C1 segment of cervical spinal cord (tissue), 14 donors: Measurements from ENCODE around the gene AQP7.

Experiments
- DNase-seq, 14 donors: peaks; one replicate each; lab custom pipeline; 2025; lab: John Stamatoyannopoulos, UW

The AQP7 gene

DNA sequence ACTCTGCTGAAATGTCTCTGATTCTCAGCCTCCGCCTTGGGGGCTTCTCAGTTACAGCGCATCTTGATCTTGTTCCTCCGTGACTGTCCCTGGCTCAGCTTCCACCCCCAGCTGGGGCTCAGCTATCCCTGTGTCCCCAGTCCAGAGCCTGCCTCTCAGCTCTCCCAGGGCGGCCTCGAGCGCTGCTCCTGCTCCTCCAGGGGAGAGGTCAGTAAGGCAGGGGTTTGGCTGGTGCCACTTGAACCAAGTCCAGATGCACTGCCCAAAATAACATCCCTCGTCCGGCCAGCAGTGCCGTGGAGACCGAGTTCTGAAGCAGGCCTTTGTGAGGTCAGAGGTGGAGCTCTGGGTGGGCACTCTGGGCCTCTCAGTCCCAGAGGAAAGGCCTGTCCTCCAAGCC, at the start of gene AQP7:
Gene AQP7 (minus strand): TSS at position 198 of the 400 bp plus-strand sequence. CDS start 1,306 bp downstream, outside the sequence.
- DNase-seq = peak in 1 of 14 donors; percentile 22

DNA sequence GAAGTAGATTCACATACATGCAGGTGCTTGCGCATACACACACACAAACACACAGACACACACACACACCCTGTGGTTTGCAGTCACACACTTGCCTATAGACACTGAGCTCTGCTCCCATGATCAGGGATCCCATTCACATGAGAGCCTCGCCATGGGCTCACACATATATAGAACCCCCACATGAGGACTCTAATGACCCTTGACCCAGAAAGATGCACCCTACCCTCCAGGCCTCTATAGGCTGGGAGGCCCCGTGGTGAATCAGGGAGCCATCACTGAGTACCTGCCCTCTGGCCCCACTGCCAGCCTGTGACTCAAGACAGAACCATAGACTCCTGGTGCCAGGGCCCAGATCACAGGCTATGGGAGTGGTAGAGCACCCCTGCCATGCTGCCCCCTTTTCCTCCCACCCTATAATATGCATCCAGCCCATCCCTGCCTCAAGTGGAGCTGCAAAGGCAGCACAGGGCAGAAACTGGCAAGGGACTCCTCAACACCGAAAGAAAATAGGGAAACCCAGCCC, 48.3 kb upstream of the AQP7 start:
- DNase-seq = no peak

DNA sequence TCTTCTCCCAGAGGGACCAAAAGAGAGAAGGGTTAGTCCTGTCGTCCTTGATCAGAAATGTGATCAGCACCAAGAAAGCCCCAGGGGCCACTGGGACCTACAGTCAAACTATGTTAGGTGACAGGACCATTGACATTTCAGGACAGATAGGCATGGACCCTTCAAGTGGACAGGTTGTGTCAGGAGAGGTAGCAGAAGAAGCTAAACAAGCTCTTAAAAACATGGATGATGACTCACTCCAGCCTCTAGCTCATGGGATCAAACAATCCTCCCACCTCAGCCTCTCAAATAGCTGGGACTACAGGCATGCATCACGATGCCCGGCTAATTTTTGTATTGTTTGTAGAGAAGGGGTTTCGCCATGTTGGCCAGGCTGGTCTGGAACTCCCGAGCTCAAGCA, 47.3 kb upstream of the AQP7 start:
- DNase-seq = no peak

DNA sequence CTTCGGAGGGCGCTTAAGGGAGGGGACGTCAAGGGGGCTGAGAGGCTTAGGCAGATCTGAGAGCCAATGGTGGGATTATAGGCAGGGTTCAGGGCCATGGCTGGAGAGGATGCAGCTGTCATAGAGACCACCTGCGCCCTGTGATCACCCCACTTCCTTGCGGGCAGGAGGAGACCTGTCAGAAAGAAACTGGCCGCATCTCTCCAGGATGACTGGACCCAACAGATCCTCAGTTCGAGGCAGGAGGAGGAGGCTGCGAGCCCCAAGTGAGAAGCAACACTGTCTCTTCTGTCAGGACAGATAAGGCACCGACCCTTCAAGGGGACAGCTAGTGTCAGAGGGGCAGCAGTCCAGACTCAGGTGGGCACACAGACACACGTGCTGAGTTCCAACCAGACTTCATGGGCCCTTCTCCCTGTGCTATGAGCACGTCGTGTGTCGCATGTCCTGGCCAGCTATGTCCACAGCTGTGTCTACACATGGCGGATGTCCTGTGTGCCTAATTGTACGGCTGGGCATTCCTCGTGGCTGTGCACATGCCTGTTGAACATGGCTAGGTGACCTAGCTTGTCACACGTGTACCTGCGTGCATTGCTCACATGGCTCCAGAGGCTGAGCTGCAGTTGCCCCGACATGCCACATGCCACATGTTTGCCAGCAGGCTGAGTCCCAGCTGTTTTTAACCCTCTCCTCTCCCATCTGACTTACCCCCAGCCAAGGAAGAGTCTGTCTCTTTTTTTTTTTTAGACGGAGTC, 45.6 kb upstream of the AQP7 start:
- DNase-seq = no peak

DNA sequence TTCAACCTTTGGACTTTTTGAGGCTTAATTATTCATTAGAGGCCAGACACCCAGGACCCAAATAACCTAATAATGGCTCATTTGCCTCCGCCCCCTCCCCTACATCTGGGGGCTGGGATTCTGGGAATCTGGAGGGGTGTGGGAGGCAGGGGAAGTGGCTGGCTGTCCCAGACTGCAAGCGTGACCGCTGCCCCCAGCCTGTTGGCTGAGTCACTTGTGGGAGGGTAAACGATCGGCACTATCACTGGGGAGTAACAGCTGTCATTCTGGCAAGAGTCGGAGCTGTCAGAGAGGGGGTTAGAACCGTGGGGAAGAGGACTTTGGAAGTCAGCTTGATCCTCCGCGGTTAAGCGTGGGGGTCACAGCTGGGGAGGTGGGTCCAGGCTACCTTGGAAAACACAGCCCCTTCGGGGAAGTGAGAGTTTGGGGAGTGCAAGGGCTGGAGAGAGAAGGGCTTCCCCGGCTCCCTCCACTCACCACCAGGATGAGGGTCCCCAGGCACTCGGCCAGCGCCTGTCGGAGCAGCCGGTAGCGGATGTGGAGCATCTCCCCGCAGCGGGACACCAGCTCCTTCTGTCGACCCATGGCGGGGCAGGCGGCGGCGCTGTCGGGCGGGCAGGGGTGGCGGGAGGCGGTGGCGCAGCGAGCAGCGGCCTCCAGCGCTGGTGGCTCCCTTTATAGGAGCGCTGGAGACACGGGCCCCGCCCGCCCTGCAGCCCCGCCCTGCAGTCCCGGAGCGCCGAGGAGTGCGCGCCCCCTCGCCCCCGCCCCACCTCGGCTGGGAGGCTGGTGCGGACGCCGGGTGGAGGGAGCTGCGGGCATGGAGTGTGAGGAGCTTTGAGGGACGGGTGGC, 44.8 kb upstream of the AQP7 start, which contains the start of gene AQP3:
Gene AQP3 (minus strand): TSS at position 648 of the 853 bp plus-strand sequence. CDS start 63 bp downstream, at position 585.
- peak in 6 of 14 donors; percentile 6 to 38 (median 20) for DNase-seq

DNA sequence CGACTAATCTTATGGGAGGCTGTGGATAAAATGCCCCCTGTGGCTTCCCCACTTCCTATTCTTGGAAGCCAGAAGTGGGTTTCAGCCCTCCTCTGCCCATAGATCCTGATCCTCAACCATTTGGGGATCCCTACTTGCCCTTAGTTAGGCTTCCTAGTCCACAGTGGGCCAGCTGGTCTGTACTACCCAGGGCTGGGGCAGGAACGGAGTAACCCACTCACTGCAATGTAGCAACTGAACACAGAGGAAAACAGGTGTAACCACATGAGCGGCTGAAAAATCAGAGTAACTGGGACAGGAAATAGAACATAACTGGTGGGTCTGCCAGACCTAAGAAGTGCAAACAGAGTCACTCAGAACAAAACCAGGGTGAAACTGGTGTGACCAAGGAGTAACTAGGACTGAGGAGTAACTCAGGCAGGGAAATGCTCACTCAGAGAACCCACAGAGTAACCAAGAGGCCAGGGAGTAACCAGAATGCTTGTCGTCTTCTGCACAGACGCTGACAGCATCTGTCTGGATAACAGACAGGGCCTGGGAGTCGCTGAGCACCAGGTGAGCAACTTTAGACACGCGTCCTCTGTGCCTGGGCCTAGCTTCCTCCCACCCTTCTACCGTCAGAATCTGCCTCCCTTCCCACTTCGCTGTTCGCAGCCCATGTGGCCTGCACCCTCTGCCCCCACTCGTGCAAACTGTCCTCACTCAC, 44.0 kb upstream of the AQP7 start:
- DNase-seq = peak in 1 of 14 donors; percentile 21

DNA sequence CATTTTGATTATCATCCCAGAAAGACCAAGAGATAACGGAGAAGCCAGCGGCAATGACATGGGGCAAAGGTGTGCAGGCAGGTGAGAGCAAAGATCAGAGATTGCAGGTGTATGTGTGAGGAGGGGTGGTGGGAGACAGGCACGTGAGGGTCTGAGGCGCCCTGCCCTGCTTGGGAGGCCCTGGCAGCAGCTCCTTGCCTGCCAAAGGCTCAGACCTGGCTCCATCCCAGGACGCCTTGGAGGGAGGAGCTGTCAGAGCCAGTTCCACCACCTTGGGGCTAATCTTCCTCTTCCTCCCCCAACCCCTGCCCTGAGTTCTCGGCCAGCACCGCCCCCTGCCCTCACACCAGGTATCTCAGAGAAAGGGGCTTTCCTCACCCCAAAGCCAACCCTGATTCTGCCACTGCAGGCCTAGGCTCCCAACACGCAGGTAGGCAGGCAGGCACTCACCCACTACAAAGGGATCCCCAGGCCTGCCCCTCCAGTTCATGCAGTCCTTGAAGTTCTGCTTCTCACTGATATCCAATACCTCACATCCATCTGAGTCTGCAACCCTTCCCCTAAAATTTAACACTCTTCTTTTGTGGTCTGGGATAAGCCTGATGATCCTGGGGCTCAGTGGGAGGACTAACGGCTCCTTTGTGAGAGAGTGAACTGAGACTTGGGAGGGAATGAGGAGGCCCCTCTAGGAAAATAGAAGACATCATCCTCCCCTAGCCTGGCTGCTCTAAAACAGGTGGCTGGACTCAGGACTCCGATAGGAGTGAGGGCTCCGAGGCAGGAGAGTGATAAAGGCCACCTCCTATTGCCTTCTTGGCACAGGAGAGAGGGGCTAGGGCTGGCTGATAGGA, 43.2 kb upstream of the AQP7 start:
- DNase-seq = no peak

DNA sequence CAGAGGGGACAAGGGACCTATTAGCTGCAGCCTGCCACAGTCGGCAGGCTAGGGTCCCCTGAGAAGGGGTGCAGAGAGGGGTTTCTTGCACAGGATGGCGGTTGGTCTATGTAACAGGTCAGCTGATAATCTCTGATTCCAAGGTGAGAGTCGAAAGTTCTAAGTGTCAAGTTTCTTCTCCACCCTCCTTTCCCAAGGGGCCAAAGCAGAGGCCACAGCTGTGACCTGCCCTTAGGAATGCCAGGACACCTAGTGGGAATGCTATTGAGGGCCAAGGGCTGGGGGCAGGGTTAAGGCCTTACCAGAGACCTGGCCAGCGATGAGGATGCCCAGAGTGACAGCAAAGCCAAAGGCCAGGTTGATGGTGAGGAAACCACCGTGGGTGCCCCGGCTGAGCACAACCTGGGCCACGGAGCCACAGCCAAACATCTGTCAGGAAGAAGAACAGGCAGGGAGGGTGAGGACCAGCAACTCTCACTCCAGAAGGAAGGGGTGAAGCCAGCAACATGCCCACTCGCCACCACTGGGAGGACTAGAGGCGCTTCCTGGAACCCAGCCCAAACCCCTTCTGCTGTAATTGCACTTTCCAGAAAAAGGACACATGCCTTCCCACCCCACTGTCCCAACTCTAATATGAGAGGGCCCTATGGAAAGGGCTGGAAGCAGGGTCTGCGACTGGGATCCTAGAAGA, 41.2 kb upstream of the AQP7 start:
- no peak for DNase-seq

DNA sequence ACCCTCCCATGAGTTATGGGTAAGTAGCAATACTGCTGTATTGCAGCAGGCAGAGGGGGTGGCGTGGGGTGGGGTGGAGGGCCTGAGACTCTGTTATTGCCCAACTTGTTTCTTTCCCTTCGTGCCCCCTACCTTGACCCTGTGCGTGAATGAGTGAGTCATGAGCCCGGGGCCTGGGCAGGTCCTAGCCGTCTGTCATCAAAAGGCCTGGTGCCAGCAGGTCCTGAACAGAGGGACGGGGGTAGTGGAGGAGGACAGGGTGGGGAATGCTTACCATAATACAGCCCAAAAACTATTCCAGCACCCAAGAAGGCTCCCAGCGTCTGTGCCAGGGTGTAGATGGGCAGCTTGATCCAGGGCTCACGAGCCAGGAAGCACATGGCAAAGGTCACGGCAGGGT, 40.7 kb upstream of the AQP7 start:
- no peak for DNase-seq

DNA sequence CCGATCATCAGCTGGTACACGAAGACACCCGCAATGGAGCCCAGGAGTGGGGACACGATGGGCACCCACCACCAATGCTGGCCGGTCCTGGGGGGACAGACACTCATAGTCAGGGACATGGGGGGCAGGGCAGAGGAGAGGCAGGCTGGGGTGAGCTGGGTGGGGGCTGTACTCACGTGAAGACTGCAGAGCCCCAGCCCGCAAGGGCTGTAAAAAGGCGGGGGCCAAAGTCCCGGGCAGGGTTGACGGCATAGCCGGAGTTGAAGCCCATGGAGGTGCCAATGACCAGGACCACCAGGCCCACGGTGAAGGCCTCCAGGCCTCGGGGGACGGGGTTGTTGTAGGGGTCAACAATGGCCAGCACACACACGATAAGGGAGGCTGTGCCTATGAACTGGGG, 39.8 kb upstream of the AQP7 start:
- no peak for DNase-seq

DNA sequence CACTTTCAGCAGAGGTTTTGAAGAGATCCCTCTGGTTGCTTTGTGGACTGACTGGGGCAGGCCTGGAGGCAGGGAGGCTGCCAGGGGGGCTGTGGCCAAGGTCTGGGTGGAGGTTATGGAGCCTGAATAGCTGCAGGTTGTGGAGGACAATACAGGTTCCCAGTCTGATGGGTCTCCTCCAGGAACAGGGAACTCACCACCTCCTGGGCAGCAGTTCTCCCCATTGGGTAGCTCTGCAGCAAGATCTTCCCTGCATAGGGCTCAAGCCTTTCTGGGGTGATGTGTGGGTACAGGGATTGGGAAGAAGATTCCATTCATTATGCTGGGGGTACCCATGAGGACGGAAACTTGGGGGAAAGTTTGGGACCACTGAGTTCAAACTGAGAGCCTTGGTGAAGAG, 38.2 kb upstream of the AQP7 start:
- DNase-seq = no peak

DNA sequence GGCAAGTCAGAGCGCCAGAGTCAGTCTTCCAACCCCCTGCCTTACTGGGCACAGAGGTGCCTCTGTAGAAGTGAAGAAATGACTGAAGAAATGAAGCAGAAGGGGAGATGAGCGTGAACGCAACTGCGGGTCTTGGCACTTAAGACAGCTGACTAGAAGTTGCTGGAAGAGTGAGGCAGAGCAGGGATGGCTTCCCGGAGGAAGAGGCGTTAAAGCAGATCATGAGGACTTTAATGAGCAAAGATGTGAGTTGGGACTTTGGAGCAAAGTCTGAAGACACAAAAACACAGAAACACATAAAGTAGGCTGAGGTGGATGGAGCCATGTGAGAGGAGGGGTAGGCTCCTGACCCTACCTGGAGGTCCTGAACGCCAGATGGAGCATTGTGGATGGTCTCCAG, 37.8 kb upstream of the AQP7 start:
- no peak for DNase-seq

DNA sequence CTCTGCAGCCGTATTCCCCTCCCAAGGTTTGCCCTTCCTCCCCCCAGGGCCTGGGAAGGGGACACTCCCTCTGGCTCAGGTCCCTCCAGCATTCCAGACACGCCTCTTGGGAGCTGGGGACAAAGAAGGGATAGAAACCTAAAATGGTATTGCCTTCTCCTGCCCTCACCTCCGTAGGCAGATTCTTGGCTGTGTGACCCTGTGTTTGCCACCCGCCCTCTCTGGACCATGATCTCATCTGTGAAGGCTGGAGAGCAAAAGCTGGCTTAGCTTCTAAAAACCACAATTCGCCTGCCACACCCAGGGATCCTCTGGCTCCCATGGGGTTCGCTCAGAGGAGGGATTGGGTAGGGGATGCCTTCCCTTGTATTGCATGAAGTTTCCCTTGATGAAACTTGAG, 37.4 kb upstream of the AQP7 start:
- DNase-seq = no peak

DNA sequence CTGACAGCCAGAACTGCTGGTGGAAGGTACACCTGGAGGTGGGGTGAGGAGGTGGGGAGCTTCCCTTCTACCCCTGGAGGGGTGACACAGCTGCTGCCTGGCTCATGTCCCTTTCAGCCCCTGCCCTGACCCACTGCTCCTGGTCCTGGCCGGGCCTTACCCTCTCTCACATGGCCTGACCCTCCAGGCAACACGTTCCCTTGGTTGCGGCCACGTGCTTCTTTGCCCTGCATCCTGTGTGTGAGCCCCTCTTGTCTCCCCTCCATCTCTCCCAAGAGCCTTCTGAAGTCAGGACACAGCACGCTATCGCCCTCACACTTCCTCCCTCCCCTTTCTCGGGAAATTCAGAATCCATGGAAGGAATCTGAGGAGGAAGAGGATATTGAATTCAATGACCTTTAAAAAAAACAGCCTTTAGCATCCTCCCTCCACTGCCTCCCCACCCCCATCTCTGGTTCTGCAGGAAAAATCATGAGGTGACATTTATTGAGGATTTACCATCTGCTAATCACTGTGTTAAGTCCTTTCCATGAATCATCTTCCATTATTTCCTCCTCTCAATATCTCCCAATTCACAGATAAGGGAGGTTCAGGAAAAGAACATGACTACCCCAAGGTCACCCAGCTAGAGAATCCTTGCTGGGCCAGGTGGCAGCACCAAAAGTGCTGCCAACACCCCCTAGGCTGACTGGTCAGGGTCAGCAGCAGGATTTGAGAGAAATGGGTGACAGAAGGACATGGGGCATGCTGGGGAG, 36.7 kb upstream of the AQP7 start:
- DNase-seq = no peak

DNA sequence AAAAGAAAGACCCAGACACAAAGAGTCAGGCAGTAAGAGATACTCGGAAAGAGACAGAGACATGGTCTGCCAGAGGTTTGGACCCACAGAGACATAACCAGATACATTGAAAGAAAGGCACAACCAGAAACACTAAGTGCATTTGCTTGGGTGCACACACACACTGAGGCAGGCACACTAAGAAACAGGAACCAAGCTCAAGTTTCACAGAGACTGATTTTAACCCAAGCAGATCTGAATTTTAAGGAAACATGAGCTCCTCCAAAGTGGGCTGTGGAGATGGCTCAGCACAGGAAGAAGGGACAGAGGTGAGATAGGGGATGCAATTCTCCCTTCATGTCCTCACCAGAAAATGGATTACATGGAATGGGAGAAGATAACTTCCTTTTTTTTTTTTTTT, 35.5 kb upstream of the AQP7 start:
- DNase-seq = no peak

DNA sequence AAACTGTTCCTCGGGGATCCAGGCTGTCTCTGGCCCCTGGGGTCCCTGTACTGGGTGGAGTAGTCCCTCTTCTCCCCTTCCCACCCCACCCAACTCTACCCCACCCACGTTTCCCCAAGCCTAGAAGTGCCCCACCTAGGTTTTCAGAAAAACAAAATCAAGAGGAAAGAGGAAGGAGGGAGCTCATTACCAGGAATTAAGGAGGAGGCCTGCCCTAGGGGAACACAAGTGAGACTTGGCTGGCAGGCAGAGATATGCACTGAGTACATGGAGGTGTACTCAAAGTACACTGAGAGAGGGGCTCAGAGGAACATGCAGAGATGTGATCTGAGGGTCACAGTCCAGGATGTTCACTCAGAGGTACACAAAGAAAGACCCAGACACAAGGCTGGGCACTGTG, 34.8 kb upstream of the AQP7 start:
- no peak for DNase-seq

DNA sequence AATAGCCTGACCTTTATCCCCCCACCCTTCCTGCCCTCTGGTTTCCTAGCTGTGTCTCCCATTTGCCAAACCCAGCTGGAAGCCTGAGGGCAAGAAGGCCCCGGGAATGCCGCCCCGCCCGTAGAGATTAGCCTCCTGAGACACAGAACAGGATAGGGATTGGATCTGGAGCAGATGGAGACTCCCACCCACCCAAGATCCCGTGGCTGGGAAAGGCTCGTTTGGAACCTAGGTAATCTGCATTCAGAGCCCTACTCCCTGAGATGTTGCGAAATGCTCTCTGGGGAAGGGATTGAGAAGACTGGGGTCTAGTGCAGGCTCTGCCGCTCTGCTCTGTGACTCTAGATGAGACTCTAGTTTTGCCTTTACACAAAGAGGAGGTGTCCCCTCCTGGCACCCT, 34.1 kb upstream of the AQP7 start:
- no peak for DNase-seq

DNA sequence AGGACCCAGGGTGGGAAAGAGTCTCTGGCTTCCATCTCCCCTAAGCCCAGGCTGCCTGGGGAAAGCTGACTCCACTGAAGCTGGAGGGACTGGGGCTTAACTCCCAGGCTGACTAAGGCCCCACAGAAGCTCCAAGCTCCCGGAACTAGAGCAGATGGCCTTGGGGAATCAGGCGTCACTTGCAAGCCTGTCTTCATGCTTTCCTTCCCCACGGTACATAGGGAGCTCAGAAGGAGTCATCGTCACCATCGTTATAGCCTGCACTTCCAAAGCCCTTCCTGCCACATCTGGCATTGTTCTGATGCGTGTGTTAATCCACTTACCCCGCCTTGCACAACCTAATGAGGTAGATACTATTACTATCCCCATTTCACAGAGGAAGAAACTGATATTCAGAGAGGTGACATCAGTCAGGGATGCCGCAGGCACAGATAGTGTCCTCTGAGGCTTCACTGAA, 33.5 kb upstream of the AQP7 start:
- no peak for DNase-seq

DNA sequence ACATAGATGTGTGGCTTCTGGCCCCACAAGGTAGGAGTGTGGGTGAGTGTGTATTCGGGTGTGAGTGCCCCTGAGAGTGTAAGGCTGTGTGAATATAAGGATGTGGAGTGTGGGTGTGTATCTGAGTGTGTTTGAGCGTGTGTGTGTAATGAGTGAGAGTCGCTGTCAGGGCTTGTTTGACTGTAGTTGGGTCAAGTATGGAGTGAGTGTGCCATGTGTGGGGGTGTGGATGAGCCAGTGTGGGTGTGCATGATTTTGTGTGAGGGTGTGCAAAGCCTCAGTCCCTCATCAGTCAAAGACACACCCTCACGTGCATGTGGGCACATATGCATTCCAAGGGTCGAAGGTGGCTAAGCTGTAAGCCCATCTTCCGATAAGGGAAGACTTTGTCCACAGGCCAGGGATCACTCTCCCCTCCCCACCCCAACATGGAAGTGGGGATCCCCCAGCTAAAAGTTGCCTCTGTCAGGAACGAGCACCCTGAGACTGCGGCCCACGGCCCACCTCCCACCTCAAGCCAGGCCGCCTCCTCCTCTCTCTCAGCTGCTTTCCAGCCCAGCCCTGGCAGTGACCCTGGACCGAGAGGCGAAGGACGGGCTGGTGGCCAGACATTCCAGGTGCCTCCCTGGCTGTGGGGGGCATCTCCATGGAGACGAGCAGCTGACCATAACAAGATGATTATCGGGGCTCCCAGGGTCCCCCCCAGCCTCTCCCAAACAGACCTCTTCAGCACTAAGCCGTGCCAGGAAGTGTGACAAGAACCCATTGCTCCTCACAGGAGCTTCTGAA, 32.1 kb upstream of the AQP7 start:
- DNase-seq = peak in 1 of 14 donors; percentile 3
